Dermis blood vessel endothelial cell (primary cell): ENCODE results near the gene FGGY. TPM values are rescaled to one million over a fixed set of nuclear protein-coding genes. Genes with fewer than 3 reads are reported as not detected.
A peak's percentile ranks its signal among the peaks of the same experiment; 100 is the strongest.

ENCODE experiments used
- DNase-seq: peaks from one replicate; pipeline ENCODE4 v3.0.0; 2010
- total RNA-seq: library from RNA; depleted of rRNA; stranded (reverse); fragments of >200 nt; gene quantifications from 2 replicates; pipeline ENCODE4 v1.2.3, GENCODE V29; 2014

FGGY gene
- total RNA-seq, 1 donor from 2014 or later, result 7.3 TPM

GRCh38 chr1:59391212-59392179 lies 94.6 kb downstream of the FGGY start:
- no peak for DNase-seq

DNA sequence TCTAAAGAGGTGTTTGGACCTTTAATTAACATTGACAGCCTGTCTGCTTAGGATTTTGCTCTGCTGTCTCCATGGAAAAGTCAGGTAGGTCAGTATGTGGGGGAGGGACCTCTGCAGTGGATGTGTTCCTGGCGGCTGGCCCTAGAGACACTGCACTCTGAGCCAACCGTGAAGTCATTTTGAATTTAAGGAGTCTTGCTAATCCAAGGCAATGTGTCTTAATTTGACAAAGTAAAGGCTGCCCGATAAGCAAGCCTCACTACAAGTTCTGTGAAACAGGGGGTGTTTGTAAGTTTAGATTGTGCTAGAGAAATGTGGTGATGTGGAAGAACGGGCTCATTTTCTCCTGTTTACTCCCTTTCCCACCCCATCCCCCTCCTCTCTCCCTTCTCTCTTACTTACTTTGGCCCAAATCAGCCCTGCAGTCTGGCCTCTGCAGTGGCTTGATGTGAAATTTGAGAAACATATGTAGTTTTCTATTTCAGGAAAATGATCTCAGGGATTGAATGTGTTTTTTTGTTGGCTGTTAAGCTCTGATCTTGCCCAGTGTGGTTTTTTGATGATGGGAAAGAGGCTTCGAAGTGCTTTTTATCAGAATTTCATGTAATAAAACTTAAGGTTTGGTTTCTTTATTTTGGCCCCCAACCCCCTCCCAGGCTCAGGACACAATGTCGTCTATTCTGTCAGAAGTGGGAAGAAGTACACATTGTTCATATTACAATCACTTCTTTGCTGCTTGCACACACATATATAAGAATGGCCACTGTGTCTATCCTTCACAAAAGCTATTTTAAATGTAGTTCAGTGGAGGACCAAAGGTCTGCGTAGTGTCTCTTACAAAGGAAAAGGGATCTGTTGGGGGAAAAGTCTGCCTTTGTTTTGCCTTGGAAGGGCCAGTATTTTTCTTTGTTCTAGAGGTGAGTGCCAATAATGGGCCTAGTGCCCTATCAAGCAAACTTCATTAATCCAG lies 96.6 kb downstream of the FGGY start:
- DNase-seq, result peak; percentile 23

- no peak for DNase-seq
These were observed 98.0 kb downstream of the FGGY start for GRCh38 chr1:59394706-59395425.

DNA sequence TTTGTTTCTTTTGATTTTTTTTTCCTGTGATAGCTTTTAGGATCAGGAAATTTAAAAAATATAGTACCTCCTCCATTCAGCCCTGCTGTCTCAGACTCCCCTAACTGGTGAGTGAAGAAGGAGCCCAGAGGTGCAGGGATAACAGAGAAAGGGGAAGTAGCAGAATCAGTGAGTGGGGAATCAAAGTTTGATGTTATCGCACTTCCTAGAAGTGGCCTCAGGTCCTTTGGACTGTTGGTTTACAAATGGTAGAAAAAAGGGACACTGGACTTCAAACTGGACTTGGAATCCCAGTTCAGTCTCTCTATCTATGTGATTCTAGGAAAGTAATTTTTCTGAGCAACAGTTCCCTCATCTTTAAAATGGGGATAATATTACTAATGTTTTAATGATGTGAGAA lies 99.5 kb downstream of the FGGY start:
- DNase-seq, result no peak

- DNase-seq, result no peak
These were observed 100.4 kb downstream of the FGGY start for GRCh38 chr1:59397139-59397858.

DNA sequence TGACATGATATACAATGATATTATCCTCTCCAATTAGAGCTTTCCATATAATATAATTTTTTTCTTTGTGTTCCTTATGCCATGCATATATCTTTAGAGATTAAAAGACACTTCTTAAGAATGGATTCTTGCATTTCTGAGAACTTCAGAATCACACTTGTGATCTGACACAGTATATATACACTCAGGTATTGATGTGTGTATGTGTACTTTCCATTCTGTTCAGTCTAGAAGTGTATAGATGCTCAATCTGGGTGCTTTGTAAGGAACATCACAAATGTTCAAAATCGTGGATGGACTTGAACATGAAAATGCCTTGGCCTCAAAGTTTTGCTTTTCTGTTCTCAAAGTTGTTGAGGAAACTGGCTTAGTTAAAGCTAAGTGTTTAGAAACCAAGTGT lies 102.7 kb downstream of the FGGY start:
- DNase-seq, result no peak

DNA sequence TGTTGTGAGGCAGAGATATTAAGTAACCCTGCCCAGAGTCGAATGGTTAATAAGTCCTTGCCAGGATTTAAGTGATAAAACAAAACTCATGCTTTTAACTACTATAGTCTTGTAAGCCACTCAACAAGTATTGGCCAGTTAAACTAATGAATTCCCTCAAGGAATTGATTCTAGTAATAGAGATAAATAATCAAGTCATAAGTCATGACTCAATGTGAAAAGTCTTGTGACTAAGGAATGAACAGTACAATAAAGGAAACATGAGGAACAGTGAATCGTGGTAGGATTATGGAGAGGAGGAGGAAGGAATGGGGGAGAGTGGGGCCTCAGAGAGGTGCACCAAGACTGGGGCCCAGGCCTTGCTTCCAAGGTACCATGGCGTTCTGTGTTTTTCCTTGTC lies 104.7 kb downstream of the FGGY start:
- no peak for DNase-seq

- DNase-seq, result no peak
These were observed 107.9 kb downstream of the FGGY start for GRCh38 chr1:59404796-59405195.

- DNase-seq, result no peak
These were observed 109.7 kb downstream of the FGGY start for GRCh38 chr1:59406437-59407164.

- DNase-seq, result no peak
These were observed 111.8 kb downstream of the FGGY start for GRCh38 chr1:59408608-59409240.

GRCh38 chr1:59409549-59409948 lies 112.7 kb downstream of the FGGY start:
- no peak for DNase-seq

- no peak for DNase-seq
These were observed 113.1 kb downstream of the FGGY start for GRCh38 chr1:59409986-59410385.

DNA sequence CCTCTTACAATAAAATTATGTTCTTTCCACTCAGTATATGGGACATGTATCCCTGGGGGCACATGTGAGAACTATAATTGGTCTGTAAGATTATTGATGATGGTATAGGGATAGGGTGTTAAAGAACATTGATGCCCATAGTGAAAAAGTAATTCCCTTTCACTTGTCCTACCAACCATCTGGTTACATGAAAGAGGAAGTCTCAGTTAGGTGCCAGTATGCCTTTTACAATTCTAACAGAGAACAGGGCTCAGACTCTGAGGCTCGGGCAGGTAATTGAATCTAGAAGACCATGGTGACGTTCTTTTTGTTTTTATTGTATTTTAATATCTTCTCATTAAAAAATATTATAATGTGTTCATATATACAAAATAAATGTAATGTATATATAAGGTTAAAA lies 113.6 kb downstream of the FGGY start:
- DNase-seq, result no peak

- no peak for DNase-seq
These were observed 114.3 kb downstream of the FGGY start for GRCh38 chr1:59411147-59411546.

DNA sequence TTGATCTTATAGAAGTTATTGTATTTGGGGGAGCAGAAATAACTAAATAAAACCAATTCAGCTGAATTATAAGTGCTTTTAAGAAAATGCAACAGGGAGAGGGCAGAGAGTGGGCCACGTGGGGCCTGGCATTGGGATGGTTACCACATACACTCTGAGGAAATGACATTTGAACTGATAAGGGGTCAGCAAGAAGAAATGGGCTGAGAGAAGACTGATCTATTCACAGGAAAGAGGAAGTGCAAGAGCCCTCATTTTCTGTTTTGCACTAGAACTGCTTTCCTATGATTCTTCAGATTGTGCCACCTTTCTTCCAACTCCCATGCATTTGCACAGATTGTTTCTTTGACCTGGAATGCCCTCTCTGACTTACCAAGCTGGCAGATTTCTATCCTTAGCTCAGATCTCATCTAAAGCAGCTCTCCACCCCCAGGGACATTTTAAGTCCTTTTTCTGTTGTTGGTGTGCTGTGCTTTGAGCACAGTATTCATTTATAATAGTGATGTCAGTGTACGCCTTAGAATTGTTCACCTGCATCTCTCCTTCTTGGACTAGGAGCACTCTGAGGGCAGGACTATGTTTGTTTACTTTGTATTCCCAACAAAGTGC lies 115.9 kb downstream of the FGGY start:
- DNase-seq, result no peak

- DNase-seq, result no peak
These were observed 116.4 kb downstream of the FGGY start for GRCh38 chr1:59413327-59413720.

GRCh38 chr1:59414406-59415133 lies 117.7 kb downstream of the FGGY start:
- DNase-seq, result no peak

- no peak for DNase-seq
These were observed 118.5 kb downstream of the FGGY start for GRCh38 chr1:59415286-59415850.

DNA sequence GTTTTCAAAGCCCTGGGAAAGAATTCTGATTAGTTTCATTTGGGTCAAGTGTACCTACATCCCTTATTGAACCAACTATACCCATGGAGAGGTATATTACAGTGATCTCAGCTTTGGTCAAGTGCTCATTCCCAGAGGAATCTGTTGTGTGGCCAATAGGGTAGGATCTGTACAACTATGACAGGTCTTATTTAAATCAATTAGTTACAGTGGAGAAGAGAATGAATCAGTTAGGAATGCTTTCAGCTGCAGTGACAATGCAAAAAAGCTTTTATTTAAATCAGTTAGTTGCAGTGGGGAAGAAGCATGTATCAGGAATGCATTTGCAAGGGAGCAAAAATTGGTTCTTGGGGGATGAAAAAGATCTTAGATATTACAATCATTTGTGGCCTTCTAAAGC lies 119.0 kb downstream of the FGGY start:
- DNase-seq, result no peak
